Psoas muscle (tissue), 8 donors: ENCODE measurements around the gene LRP1B. TPM values are rescaled to one million over a fixed set of nuclear protein-coding genes. Genes with fewer than 3 reads are reported as not detected.

Experiments used
- ATAC-seq, 4 donors: fragments of 200-7000 bp; cut with Tn5 transposase; one replicate each; pipeline ENCODE4 v1.9.1; 2020; ENCODE audit warnings: moderate library complexity in 3 of 4, mild to moderate bottlenecking in 2 of 4
- DNase-seq, 2 donors: peaks; one replicate each; pipeline ENCODE4 v3.0.0-alpha.2; 2020
- H3K27ac ChIP-seq: fragments of 200-600 bp; one replicate; pipeline ENCODE4 v1.8.0; 2022
- H3K27me3 ChIP-seq, 3 donors: fragments of 200-600 bp in 1 of 3; one replicate each; pipeline versions ENCODE4 v1.6.1 to v1.8.0; 2013 to 2022; ENCODE audit warnings: low read length in 2 of 3, mild to moderate bottlenecking in 2 of 3, moderate library complexity in 1 of 3; ENCODE audit not compliant: insufficient read depth in 3 of 3
- H3K36me3 ChIP-seq, 2 donors: fragments of 200-600 bp in 1 of 2; one replicate each; pipeline versions ENCODE4 v1.6.1 to v1.8.0; 2013 to 2022; ENCODE audit warnings: low read depth in 1 of 2, mild to moderate bottlenecking in 1 of 2, moderate library complexity in 1 of 2; ENCODE audit not compliant: insufficient read depth in 1 of 2
- H3K4me1 ChIP-seq: fragments of 200-600 bp; one replicate; pipeline ENCODE4 v1.8.0; 2022
- H3K4me3 ChIP-seq: fragments of 200-600 bp; one replicate; pipeline ENCODE4 v1.8.0; 2022; ENCODE audit warnings: mild to moderate bottlenecking
- H3K9me3 ChIP-seq: fragments of 200-600 bp; one replicate; pipeline ENCODE4 v1.8.0; 2022
- CTCF ChIP-seq: fragments of 200-600 bp; IDR thresholded peaks from one replicate; pipeline ENCODE4 v1.8.0; 2022; ENCODE audit warnings: antibody characterized with exemption
- WGBS, 3 donors: extraction: QIAGEN DNeasy Blood & Tissue Kit; methylation state at CpG; one replicate each; pipeline versions ENCODE4 v1.1.6 to v1.1.7; 2013; 5-methylcytosine and 5-hydroxymethylcytosine counted together
- intact Hi-C, 2 donors: fragments of 100-400 bp; cut with DNase I; formaldehyde crosslinking; loops; one replicate each; pipeline versions ENCODE4 v1.11.0 to v1.14.2; 2022
- polyA plus RNA-seq, 3 donors: library from polyadenylated mRNA; stranded (reverse); fragments of 200-250 nt; gene quantifications; one replicate each; pipeline ENCODE4 v1.2.3, GENCODE V29; 2013
- total RNA-seq, 4 donors: library from RNA; stranded (reverse); fragmentation: NEBNext Ultra II Directional in 2 of 4; extraction: Animal tissue kit (Norgen Biotek cat#: 25700) in 2 of 4; gene quantifications; one replicate each; pipeline versions ENCODE4 v1.2.1 to v1.2.4, GENCODE V29; 2021 to 2023
- donor health status: healthy with polysubstance abuse.
- donor health status: DM: no; HTN: no; CAD: no; lungs with moderate emphysema.
- donor health status: Bipolar disorder and iron deficiency.
- donor health status: healthy.
- donor health status: DM: yes; HTN: yes; CAD: no.
- donor health status: DM: no; HTN: no; CAD: no.
- donor health status: DM: no; HTN: no; CAD: no.
- donor health status: DM: yes; HTN: yes; CAD: no.

LRP1B gene
- total and polyA plus RNA-seq, 7 donors, result 0.33 to 3.3 (median 0.95) TPM

- intact Hi-C loops, result no loop called here
- no peaks in the 10 kb centered on the region for H3K4me1 ChIP-seq
- H3K27me3 ChIP-seq, result no peaks in the 10 kb centered on the region
- no peak overlapping the region for H3K4me3 ChIP-seq
- TF ChIP-seq CTCF, result no peak
- H3K36me3 ChIP-seq, result no peaks in the 10 kb centered on the region
- DNase-seq (no peak), ATAC-seq (no peak)
- no peak overlapping the region for H3K27ac ChIP-seq
- H3K9me3 ChIP-seq, result no peaks in the 10 kb centered on the region
Observed at GRCh38 chr2:141620372-141620771, 510.4 kb downstream of the LRP1B start.

DNA sequence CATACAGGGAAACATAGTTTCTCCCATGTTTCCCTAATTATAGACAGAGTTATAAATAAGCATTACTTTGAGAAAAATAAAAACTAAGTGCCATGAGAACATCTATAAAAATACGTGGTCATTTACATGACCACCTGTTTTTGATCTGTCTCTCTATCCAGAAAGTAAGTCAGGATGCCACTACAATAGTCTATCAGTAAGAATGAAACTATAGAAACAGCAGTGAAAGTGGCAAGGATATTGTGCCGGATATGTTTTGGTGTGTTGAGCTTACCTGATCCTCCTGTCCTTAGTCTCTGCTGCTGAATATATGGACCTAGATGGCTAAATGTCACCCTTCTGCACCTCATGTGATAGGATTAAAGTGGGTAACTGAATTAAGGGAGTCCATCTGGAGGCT is 512.4 kb downstream of the LRP1B start:
- H3K4me1 ChIP-seq, result no peaks in the 10 kb centered on the region
- DNase-seq (no peak), ATAC-seq (no peak)
- WGBS, 3 donors, result 68 to 76% (median 76%) methylated on average over 2 of the region's 2 CpGs
- no peaks in the 10 kb centered on the region for H3K9me3 ChIP-seq
- no peak for TF ChIP-seq CTCF
- H3K4me3 ChIP-seq, result no peak overlapping the region
- no peaks in the 10 kb centered on the region for H3K36me3 ChIP-seq
- no peaks in the 10 kb centered on the region for H3K27me3 ChIP-seq
- H3K27ac ChIP-seq, result no peak overlapping the region
- intact Hi-C loops, result no loop called here

DNA sequence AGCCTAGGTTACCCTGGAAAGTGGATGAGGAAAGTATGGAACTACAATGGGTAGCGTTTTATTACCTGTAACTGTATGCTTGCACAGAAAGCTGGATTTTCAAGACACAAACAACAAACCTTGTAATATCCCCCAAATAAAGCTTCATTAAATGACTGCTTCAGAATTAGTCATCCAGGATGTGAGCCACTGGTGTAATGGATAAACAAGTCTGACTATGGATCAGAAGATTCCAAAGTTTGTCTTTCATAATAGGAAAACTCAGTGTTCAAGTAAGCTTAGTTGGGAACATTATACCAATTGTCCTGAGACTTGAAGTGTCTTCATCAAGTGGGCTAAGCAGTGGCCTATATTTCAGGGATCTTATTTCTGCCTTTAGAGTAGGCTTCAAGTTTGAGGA is 518.8 kb downstream of the LRP1B start:
- H3K4me1 ChIP-seq, result no peaks in the 10 kb centered on the region
- no peaks in the 10 kb centered on the region for H3K27me3 ChIP-seq
- H3K36me3 ChIP-seq, result no peaks in the 10 kb centered on the region
- TF ChIP-seq CTCF, result no peak
- WGBS, 3 donors, result 77 to 88% (median 77%) methylated on average over 1 of the region's 1 CpG
- DNase-seq, result no peak
- no peak overlapping the region for H3K4me3 ChIP-seq
- no peaks in the 10 kb centered on the region for H3K9me3 ChIP-seq
- ATAC-seq, result no peak
- no peak overlapping the region for H3K27ac ChIP-seq
- intact Hi-C loops, result no loop called here

DNA sequence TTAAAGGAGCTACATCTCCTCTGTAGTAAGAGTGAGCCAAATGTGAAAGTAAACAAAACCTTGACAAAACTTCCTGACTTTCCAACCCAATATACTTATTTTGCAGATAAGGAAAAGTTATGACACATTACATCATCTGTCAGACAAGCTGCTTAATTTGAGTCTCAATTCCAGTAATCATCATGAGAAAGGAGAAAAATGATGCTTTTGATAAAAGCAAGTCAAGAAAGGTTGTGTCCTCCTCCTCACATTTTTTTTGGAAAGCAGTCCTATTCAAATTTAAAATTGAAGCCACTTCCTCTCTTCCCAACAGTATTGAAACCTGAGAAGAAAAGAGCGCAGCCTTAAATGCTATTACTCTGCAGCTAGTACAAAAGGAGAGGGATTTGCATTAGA is 519.6 kb downstream of the LRP1B start:
- ATAC-seq (no peak), DNase-seq (no peak)
- Histone ChIP-seq H3K27ac (no peak overlapping the region), H3K4me1 (no peaks in the 10 kb centered on the region), H3K36me3 (no peaks in the 10 kb centered on the region), H3K27me3 (no peaks in the 10 kb centered on the region), H3K4me3 (no peak overlapping the region), H3K9me3 (no peaks in the 10 kb centered on the region)
- TF ChIP-seq CTCF, result no peak
- intact Hi-C loops, result no loop called here
- 18 to 53% (median 33%) methylated on average over 1 of the region's 1 CpG for WGBS, 3 donors

DNA sequence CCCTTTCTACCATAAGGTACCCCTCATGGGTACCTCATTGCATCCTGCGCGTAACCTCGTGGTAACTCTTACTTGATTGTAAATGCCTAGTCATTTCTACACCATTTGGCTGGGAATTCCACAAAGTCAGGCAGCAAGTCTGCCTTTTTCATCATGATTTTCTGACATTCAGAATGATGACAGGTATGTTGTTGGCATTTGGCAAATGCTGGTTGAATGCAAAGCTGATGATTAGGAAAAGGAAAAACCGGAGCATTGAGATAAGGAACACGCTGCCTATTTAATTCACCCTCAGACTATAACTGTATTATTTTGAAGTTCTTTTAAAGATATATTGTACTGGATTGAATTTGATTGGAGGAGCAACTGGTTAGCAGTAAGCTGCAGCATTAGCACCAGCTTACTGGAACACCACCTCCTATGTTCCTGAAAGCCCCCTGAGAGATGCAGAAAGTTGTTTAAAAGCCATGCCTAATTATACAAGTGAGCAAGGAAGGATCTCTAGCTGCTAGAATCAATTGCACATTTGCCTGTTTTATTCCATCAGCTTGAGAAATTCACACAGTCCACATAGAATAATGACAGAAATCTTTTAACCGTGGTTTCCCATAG is 520.1 kb downstream of the LRP1B start:
- 54 to 61% (median 57%) methylated on average over 6 of the region's 6 CpGs for WGBS, 3 donors
- ATAC-seq (no peak), DNase-seq (no peak)
- no peaks in the 10 kb centered on the region for H3K4me1 ChIP-seq
- no peak for TF ChIP-seq CTCF
- no peaks in the 10 kb centered on the region for H3K27me3 ChIP-seq
- no peak overlapping the region for H3K27ac ChIP-seq
- intact Hi-C loops, result no loop called here
- no peaks in the 10 kb centered on the region for H3K36me3 ChIP-seq
- no peak overlapping the region for H3K4me3 ChIP-seq
- H3K9me3 ChIP-seq, result no peaks in the 10 kb centered on the region
